HCT116 (cell line): ENCODE results near the gene HSD17B12. TPM values are rescaled to one million over a fixed set of nuclear protein-coding genes. Genes with fewer than 3 reads are reported as not detected.

Experiments
- ATAC-seq: fragments of 200-7000 bp; cut with Tn5 transposase; 2 replicates; pipeline ENCODE4 v1.9.1; 2020; ENCODE audit warnings: mild to moderate bottlenecking, moderate library complexity
- BruUV-seq: library from RNA; stranded (reverse); fragments of 400-500 nt; replicated peaks from 2 replicates; lab custom pipeline; 2021; lab: Mats Ljungman, UMichigan
- CTCF ChIA-PET: fragments of 300-600 bp; sonication (Branson Sonifier 250); formaldehyde crosslinking; loops from one replicate; lab custom pipeline; 2021; ENCODE audit warnings: antibody characterized with exemption; lab: Charles Lee
- POLR2A ChIA-PET: fragments of 300-600, 350-600 bp; sonication (Branson Sonifier 250); formaldehyde crosslinking; loops from one replicate; lab custom pipeline; 2021; ENCODE audit warnings: antibody characterized with exemption; lab: Charles Lee
- RAD21 ChIA-PET, 2 experiments: fragments of 300-600 bp; sonication (Branson Sonifier 250); formaldehyde crosslinking; loops; one replicate each; lab custom pipeline; 2023; ENCODE audit warnings: low total read pairs in 2 of 2; ENCODE audit not compliant: uncharacterized antibody in 2 of 2, unreplicated experiment in 2 of 2, low non-redundant PET in 1 of 2; lab: Charles Lee
- DNase-seq: peaks from one replicate; pipeline ENCODE4 v3.0.0-alpha.2; 2010; ENCODE audit warnings: low read depth, low spot score
- H2AFZ ChIP-seq: fragments of 200-600 bp; shearing (Covaris generic), sonication (generic); 2 replicates; pipeline ENCODE4 v1.6.1; 2017; ENCODE audit warnings: low read depth, mixed run types, mixed read lengths, antibody characterized with exemption, low read length; ENCODE audit not compliant: poor library complexity, severe bottlenecking
- H3K27ac ChIP-seq: 2 replicates; pipeline ENCODE4 v1.5.1; 2012; ENCODE audit warnings: low read depth, low read length
- H3K27me3 ChIP-seq: fragments of 200-600 bp; sonication (generic); 2 replicates; pipeline ENCODE4 v1.6.1; 2016; ENCODE audit warnings: mixed run types, low read length, mixed read lengths; ENCODE audit not compliant: insufficient read depth
- H3K36me3 ChIP-seq, 2 experiments: fragments of 200-500 bp in 1 of 2; fragments of 200-600 bp in 1 of 2; sonication (Bioruptor generic) in 1 of 2; sonication (generic) in 1 of 2; 2 replicates each; pipeline versions ENCODE4 v1.5.1 to v1.6.1; 2014 to 2016; ENCODE audit warnings: low read length in 2 of 2, inconsistent platforms in 1 of 2, mixed read lengths in 1 of 2, mixed run types in 1 of 2; ENCODE audit not compliant: insufficient read depth in 2 of 2, control insufficient read depth in 1 of 2
- H3K4me1 ChIP-seq, 2 experiments: fragments of 200-600 bp in 1 of 2; sonication (generic) in 1 of 2; 2 replicates each; pipeline versions ENCODE4 v1.5.1 to v1.6.1; 2012 to 2017; ENCODE audit warnings: low read length in 2 of 2, inconsistent platforms in 1 of 2, mild to moderate bottlenecking in 1 of 2, mixed read lengths in 1 of 2, mixed run types in 1 of 2, moderate library complexity in 1 of 2; ENCODE audit not compliant: insufficient read depth in 2 of 2, control insufficient read depth in 1 of 2
- H3K4me2 ChIP-seq: fragments of 200-600 bp; sonication (generic); 2 replicates; pipeline ENCODE4 v1.6.1; 2017; ENCODE audit warnings: mixed run types, low read length, mixed read lengths
- H3K4me3 ChIP-seq, 2 experiments: fragments of 200-600 bp in 1 of 2; sonication (generic) in 1 of 2; replicated peaks in 1 of 2; 2 replicates each; pipeline ENCODE4 v1.5.1; 2011 to 2016; ENCODE audit warnings: low read length in 2 of 2, control low read depth in 1 of 2, low read depth in 1 of 2, mild to moderate bottlenecking in 1 of 2, mixed read lengths in 1 of 2, mixed run types in 1 of 2
- H3K79me2 ChIP-seq: fragments of 200-600 bp; sonication (generic); 2 replicates; pipeline ENCODE4 v1.6.1; 2017; ENCODE audit warnings: mild to moderate bottlenecking, mixed run types, low read length, moderate library complexity, mixed read lengths; ENCODE audit not compliant: insufficient read depth
- H3K9ac ChIP-seq: fragments of 200-600 bp; sonication (generic); 2 replicates; pipeline ENCODE4 v1.6.1; 2016; ENCODE audit warnings: low read length, mixed read lengths
- H3K9me2 ChIP-seq: fragments of 200-600 bp; sonication (generic), shearing (Covaris generic); 2 replicates; pipeline ENCODE4 v1.6.1; 2017; ENCODE audit warnings: mixed run types, mild to moderate bottlenecking, moderate library complexity; ENCODE audit not compliant: insufficient read depth
- H3K9me3 ChIP-seq, 2 experiments: fragments of 200-500 bp in 1 of 2; fragments of 200-600 bp in 1 of 2; sonication (Bioruptor generic) in 1 of 2; sonication (generic) in 1 of 2; 2 replicates each; pipeline ENCODE4 v1.6.1; 2014 to 2017; ENCODE audit warnings: low read length in 2 of 2, mixed read lengths in 2 of 2, inconsistent platforms in 1 of 2, low read depth in 1 of 2, mild to moderate bottlenecking in 1 of 2, mixed run types in 1 of 2, moderate library complexity in 1 of 2; ENCODE audit not compliant: control insufficient read depth in 1 of 2, insufficient read depth in 1 of 2
- H4K20me1 ChIP-seq: fragments of 200-600 bp; sonication (generic), shearing (Covaris generic); 2 replicates; pipeline ENCODE4 v1.6.1; 2017; ENCODE audit warnings: mixed run types, mild to moderate bottlenecking, moderate library complexity; ENCODE audit not compliant: insufficient read depth
- ATF3 ChIP-seq: IDR thresholded peaks from 2 replicates; pipeline ENCODE4 v1.6.1; 2012
- CEBPB ChIP-seq: IDR thresholded peaks from 2 replicates; pipeline ENCODE4 v1.6.1; 2012; ENCODE audit warnings: low read depth
- CTCF ChIP-seq, 3 experiments: fragments of 200-600 bp in 1 of 3; sonication (generic) in 1 of 3; IDR thresholded peaks in 2 of 3; conservative IDR thresholded peaks in 1 of 3; 2 replicates each; pipeline ENCODE4 v1.5.1; 2012 to 2017; ENCODE audit warnings: low read depth in 2 of 3, low read length in 2 of 3, antibody characterized with exemption in 1 of 3, borderline replicate concordance in 1 of 3, control low read depth in 1 of 3, mild to moderate bottlenecking in 1 of 3, mixed read lengths in 1 of 3, mixed run types in 1 of 3, moderate library complexity in 1 of 3; ENCODE audit not compliant: insufficient read depth in 1 of 3
- EZH2 ChIP-seq: fragments of 200-600 bp; sonication (generic); IDR thresholded peaks from 2 replicates; pipeline ENCODE4 v1.6.1; 2017; ENCODE audit warnings: antibody characterized with exemption, mixed run types
- FOSL1 ChIP-seq: IDR thresholded peaks from 2 replicates; pipeline ENCODE4 v1.6.1; 2012; ENCODE audit warnings: low read depth
- REST ChIP-seq: IDR thresholded peaks from 2 replicates; pipeline ENCODE4 v1.6.1; 2012; ENCODE audit warnings: low read depth
- SIN3A ChIP-seq: IDR thresholded peaks from 2 replicates; pipeline ENCODE4 v1.6.1; 2012; ENCODE audit warnings: low read depth
- SP1 ChIP-seq: IDR thresholded peaks from 2 replicates; pipeline ENCODE4 v1.6.1; 2012; ENCODE audit warnings: low read depth
- TCF7L2 ChIP-seq: IDR thresholded peaks from 2 replicates; pipeline ENCODE4 v1.7.0; 2011; ENCODE audit warnings: borderline replicate concordance, inconsistent platforms; ENCODE audit not compliant: insufficient read depth, insufficient read length; ENCODE audit errors: extremely low read depth
- YY1 ChIP-seq: IDR thresholded peaks from 2 replicates; pipeline ENCODE4 v1.6.1; 2011; ENCODE audit warnings: low read length, low read depth, moderate library complexity, mild to moderate bottlenecking; ENCODE audit not compliant: insufficient replicate concordance; ENCODE audit errors: extremely low read depth
- ZBTB33 ChIP-seq: IDR thresholded peaks from 2 replicates; pipeline ENCODE4 v1.6.1; 2011; ENCODE audit warnings: mild to moderate bottlenecking, low read length, moderate library complexity; ENCODE audit not compliant: insufficient replicate concordance; ENCODE audit errors: extremely low read depth
- ZFX ChIP-seq: fragments of 450-650 bp; IDR thresholded peaks from 2 replicates; pipeline ENCODE4 v1.6.1; 2017
- intact Hi-C: fragments of 100-400 bp; cut with micrococcal nuclease; formaldehyde crosslinking; loops from 2 replicates; pipeline ENCODE4 v1.10.0; 2022
- total RNA-seq: library from RNA; stranded (reverse); gene quantifications from one replicate; pipeline ENCODE4 v1.2.1, GENCODE V29; 2021; ENCODE audit not compliant: unreplicated experiment

Gene HSD17B12
- total RNA-seq, 1 experiment from 2014 or later = 83.7 TPM

- TF ChIP-seq YY1 = no peak
- TF ChIP-seq EZH2 = no peak
- TF ChIP-seq CEBPB = no peak
- TF ChIP-seq SP1 = no peak
- TF ChIP-seq TCF7L2 = no peak
- TF ChIP-seq FOSL1 = no peak
- TF ChIP-seq ZBTB33 = no peak
- no peak for TF ChIP-seq CTCF (IDR thresholded peaks at IDR 0.05 in 2 of 3, conservative IDR thresholded peaks at IDR 0.05 in 1 of 3; ENCODE audit: borderline replicate concordance in 1 of 3, insufficient read depth in 1 of 3, low read depth in 2 of 3, low read length in 2 of 3)
- no peak for TF ChIP-seq ATF3
- no peak for TF ChIP-seq REST
- no peak for TF ChIP-seq SIN3A
- TF ChIP-seq ZFX = no peak
- H3K4me3 ChIP-seq = no peak overlapping the region
- RAD21 ChIA-PET = no interaction called here
- no peaks in the 10 kb centered on the region for H3K9me2 ChIP-seq
- ATAC-seq (no peak), DNase-seq (no peak)
- CTCF ChIA-PET = no interaction called here
- no peaks in the 10 kb centered on the region for H4K20me1 ChIP-seq
- POLR2A ChIA-PET = no interaction called here
- no peak overlapping the region for H3K9ac ChIP-seq
- H3K27me3 ChIP-seq = no peaks in the 10 kb centered on the region
- BruUV-seq = no TSS peak
- H3K9me3 ChIP-seq = no peaks in the 10 kb centered on the region; a peak in 1 of 4 replicates
- no peak overlapping the region for H2AFZ ChIP-seq
- no peaks in the 10 kb centered on the region for H3K36me3 ChIP-seq
- intact Hi-C loops = no loop called here
- H3K79me2 ChIP-seq = no peaks in the 10 kb centered on the region
- no peak overlapping the region for H3K4me2 ChIP-seq
- no peaks in the 10 kb centered on the region; a peak in 1 of 4 replicates for H3K4me1 ChIP-seq
- H3K27ac ChIP-seq = no peak overlapping the region
These were observed 6.0 kb upstream of the HSD17B12 start for GRCh38 chr11:43674560-43674959.
